ENCODE results near the gene PHF20.

DNA sequence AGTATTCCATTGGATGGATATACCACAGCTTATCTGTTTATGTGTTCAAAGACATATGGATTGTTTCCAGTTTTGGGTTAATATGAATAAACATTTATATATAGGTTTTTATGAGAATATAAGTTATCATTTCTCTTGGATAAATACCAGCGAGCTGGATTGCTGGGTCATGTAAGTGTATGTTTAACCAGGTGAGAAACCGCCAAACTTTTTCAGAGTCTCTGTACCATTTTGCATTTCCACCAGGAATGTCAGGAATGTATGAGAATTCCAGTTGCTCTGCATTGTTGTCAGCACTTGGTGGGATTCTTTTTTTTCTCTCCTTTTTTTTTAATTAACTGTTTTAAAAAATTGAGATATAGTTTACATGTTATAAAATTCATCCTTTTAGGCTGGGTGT is 52.1 kb downstream of the PHF20 start:
- TF ChIP-seq, protein P1, sequence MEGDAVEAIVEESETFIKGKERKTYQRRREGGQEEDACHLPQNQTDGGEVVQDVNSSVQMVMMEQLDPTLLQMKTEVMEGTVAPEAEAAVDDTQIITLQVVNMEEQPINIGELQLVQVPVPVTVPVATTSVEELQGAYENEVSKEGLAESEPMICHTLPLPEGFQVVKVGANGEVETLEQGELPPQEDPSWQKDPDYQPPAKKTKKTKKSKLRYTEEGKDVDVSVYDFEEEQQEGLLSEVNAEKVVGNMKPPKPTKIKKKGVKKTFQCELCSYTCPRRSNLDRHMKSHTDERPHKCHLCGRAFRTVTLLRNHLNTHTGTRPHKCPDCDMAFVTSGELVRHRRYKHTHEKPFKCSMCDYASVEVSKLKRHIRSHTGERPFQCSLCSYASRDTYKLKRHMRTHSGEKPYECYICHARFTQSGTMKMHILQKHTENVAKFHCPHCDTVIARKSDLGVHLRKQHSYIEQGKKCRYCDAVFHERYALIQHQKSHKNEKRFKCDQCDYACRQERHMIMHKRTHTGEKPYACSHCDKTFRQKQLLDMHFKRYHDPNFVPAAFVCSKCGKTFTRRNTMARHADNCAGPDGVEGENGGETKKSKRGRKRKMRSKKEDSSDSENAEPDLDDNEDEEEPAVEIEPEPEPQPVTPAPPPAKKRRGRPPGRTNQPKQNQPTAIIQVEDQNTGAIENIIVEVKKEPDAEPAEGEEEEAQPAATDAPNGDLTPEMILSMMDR (IDR thresholded peaks at IDR 0.05): no peak
- no peak for TF ChIP-seq POLR2A (IDR thresholded peaks at IDR 0.05)

All from ovary (tissue), 3 donors.